Hypothalamus (tissue), 51 donors: ENCODE data around the gene TNPO3.
"Not testable (repeated sequence)": the region's sequence is repeated elsewhere in the genome, so short reads cannot be mapped to it uniquely, and the experiment has no call there.

Experiments used
- DNase-seq, 51 donors: peaks; one replicate each; lab custom pipeline; 2025; lab: John Stamatoyannopoulos, UW

The TNPO3 gene

DNA sequence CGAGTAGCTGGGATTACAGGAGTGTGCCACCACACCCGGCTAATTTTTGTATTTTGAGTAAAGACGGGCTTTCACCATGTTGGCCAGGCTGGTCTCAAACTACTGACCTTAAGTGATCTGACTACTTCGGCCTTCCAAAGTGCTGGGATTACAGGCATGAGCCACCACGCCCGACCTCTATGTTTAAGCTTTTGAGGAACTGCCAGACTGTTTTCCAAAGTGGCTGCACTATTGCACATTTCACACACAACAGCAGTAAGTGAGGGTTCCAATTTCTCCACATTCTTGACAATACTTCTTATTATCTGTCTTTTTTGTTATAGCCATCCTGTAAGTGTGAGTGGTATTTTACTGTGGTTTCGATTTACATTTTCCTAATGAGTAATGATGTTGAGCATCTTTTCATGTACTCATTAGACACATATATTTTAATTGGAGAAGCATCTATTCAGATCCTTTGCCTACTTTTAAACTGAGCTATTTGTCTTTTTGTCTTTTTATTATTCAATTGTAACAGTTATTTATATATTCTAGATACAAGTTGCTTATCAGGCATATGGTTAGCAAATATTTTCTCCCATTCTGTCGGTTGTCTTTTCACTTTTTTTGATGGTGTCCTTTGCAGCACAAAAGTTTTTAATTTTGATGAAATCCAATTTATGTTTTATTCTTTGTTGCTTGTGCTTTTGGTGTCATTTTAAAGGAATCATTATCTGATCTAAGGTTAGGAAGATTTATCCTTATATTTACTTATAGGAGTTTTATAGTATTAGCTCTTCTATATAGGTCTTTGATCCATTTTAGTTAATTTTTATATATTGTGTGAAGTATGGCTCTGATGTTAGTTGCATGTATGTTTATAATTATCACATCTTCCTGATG lies 130.0 kb downstream of the TNPO3 start:
- DNase-seq = no peak

DNA sequence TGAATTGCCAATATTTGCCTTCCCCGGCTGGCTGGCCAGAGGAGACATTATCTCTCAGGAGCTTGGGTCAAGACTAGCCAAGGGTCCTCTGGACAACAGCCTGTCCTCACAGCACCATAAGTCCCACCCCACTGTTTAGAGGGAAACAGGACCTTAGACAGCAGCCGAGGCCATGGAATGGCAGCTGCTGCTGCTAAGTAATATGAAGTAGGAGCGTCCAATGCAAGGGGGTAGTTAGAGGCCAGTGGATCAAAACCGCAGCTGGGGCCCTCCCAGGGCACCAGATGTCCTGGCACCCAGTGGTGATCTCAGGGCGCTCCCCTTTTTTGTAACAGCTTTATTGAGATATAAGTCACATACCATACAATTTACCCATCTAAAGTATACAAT lies 131.5 kb downstream of the TNPO3 start:
- DNase-seq = no peak

DNA sequence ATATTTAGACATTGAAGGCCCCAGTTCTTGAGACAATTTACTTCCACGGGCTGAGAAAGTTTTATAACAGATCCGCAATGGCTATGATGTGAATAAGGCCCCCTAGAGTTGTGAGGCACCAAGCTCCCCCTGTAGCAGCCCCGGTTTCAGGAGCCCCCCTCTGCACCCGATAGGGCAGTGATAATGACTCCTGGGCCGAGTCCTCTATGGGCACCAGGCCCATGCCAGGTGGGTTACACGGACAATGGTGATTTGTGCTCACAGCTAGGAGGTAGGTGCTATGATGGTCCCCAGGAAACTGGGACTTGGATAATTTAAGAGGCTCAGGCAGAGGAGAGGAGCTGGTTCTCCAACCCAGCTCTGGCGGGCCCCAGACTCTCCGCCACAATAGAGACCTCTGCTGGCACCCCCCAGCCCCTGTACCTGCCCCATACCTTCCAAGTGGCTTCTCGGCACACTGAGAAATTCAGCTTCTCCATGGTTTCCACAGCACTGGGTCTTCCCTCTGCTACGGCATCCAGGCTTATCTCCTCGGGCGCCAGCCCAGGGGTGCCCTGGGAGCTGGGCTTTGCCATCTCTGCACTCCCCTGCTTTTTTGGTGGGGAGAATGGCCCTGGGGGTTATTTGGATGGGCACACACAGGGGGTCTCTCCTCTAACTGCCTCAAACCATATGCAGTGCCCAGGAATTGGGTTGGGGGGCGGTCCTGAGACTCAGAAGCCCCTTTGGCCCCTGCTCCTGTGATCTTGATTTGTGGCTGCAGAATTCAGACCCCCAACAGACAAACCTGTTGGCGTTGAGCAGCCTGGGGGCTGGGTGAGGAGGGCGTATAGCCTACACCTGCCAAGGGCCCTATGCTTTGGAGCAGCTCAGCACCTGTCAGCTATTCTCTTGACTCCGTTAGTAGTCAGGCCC lies 132.2 kb downstream of the TNPO3 start:
- no peak for DNase-seq

DNA sequence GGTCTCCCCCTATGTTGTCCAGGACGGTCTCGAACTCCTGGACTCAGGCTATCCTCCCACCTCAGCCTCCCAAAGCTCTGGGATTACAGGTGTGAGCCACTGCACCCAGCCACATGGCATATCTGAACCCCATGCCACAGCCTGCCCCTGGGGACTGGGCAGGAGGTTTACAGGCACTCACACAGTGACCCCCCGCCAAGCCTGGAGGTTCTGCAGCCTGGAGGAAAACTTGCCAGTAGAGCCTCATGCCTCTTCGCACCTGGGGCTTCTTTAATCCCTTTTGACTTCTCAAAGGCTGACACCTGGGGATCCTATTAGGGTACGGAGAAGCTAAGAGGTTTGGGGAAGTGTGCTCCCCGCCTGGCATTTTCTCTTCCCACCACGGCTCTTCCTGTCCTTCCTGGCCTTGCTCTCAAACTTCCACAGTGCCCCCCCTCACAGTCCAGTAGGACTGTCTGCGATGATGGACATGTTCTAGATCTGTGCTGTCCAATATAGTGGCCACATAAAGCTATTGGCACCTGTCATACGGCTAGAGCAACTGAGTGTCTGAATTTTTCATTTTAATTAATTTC lies 133.0 kb downstream of the TNPO3 start:
- DNase-seq = no peak

DNA sequence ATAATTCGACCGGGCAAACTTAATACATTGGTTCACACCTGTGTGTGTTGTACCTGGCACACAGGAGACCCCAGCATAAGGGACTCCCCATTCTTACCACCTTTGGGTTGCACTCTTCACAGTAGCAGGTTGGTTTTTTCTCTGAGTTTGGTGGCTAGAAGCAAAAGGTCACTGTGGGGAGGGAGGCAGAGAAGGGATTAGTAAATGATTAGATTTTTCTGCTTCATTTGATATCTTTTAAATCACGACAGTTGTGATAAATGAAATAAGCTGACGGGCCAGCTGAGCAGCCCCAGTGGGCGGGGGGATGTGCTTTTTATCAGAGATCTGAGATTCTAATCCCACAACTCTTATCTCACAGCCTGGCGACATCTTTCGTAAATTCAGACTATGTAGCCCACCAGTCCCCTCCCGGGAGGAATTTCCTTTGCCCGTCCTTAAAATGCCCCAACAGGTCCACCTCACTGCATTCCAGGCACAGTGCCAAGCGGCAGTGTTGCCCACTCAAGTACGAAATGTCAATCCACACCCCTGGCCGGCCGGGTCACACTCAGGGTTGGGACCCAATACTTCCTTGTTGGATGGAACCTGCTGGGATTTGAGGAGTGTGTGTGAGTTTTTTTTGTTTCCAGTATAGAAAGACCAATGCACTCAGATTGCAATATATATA lies 133.9 kb downstream of the TNPO3 start:
- DNase-seq = no peak

DNA sequence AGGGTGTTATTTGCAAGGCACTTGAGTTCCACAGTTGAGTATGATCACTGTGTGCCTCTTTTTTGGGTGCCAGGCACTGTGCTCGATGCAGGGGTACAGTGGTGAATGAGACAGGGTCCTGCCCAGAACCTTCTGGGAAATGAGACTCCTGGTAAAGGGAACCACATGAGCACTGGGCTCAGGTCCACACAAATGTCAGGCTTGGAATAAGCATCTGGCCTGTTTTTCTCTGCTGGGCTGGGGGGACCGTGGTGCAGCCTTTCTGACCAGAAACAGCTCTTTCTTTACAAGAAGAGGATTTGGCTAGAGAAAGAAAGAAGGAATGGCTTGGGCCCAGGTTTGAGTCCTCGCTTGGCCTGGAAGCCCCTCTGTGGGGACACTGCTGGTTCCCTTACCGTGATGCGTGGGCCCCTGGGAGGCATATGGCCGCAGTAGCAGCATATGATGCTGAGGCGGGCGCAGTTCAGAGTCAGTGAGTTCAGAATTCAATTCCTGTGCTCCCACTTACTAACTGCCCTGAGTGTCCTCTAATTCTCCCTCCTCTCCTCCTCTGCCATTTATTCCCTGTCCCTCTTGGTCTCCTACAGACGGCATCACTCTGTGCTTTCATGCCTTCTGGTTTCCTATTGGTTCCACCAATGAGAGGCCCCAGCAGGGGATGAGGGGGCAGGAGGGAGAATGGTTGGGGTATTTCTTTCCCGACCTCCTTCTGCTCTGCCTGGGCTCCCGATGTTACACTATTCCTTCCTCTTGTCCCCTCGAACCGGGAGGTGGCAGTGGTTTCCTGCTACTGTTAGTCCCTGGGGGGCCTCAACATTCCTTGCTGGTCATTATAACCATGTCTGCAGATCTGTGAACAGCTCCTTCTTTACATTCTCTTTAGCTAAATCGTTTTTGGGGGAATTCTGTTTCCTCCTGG lies 134.8 kb downstream of the TNPO3 start:
- DNase-seq = peak in 13 of 51 donors; percentile 14 to 44 (median 26)

DNA sequence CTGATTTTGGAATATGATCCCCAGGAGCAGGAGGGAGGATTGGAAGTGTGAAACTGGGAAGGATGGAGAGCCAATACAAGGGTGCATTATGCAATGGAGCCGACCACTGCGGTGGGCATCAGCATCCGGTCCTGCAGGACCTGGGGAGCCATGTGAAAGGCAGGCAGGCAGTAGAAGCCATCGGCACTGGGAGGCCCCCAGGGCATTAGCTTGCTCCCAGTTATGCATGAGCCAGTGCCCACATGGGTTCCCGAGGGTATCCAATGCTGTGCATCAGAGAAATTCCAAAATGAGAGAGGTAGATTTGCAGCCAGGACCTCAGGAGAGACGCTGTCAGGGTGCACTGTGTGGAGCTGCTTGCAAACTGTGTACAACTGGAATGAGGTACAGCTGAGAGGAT lies 135.7 kb downstream of the TNPO3 start:
- no peak for DNase-seq

DNA sequence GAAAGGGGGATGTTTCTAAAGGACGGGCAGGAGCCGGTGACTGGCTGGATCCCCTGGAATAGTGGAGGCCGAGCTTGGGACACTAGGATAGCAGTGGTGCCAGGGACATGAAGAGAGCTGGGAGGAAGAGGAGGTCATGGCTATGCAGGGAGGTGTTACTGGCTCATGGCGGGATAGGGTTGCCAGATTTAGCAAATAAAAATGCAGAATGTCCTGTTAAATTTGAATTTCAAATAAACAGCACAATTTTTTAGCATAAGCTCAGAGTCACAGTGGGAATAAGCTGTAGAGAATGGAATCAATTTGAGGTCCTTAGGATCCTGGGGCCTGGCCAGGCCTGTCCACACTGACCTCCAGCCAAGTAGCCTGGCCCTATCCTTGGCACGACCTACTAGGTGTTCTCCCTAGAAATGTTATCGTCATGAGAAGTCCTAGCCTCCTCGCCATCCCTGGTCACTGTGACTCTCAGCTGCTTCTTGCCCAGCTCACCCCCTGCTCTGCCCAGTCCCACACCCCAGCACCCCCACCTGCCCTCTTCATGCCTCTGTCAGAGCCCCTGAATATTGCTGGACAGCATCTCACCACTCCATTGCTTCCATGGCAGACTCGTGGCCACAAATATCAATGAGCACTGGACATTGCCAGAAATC lies 136.8 kb downstream of the TNPO3 start:
- DNase-seq = no peak

DNA sequence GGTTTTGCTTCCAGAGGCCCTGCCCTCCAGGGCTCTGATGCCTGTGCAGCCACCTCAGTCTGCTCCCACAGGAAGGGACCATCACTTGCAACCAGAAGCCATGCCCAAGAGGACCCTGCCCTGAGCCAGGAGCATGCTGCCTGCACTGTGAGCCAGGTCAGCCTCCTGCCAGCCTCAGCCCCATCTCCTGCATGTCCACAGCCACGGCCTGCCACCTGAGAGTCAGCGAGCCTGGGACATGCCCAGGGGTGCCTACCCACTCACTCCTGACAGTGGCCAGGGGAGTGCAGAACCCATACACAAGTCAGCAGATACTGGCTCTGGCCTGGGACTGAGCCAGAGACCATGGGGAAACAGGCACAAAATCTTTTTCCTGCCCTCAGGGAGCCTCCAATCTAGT lies 137.8 kb downstream of the TNPO3 start:
- no peak for DNase-seq

DNA sequence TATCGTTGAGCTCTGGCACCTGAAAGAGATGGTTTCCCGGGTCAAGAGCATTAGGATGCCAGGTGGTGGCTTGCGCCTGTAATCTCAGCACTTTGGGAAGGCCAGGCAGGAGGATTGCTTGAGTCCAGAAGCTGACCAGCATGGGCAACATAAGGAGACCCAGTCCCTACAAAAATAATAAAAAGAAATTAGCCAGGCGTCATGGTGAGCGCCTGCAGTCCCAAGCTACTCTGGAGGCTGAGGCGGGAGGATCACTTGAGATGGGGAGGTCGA lies 138.3 kb downstream of the TNPO3 start:
- no peak for DNase-seq

DNA sequence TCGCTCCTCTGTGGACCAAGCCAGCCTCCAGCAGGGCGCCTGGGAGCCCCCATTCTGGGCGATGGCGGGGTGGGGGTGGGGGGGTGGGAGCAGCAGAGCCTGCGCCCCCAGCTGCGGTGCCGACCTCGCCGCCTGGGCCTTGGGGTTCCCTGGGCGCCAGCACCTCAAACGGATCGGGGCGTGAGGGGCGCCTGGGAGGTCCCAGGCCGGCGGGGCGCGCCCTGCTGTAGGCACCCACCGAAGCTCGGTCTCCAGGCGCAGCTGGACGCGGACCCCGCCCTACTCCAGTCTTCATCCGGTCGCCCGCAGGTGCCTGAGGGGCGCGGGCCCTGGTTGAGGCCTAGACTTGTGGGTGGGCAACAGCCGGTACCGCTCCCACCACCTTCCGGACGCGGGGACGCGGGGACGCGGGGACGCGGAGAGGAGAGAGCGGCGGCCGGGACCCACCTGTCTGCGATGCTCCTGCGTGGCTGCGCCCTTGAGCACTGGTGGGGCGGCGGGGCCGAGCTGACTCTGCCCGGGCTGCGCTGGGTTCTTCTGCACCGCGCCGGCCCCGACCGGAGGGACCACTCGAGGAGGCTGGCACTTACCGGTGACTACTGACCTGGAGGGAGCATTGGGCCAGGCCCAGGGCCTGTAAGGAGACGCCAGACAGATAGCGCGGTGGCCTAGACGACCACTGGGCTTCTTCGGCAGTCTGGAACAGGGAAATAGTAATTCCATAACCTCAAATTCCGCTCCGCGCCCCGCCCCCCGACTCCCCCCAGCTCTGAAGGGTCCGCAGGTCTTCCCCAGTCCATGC lies 138.9 kb downstream of the TNPO3 start:
- no peak for DNase-seq

DNA sequence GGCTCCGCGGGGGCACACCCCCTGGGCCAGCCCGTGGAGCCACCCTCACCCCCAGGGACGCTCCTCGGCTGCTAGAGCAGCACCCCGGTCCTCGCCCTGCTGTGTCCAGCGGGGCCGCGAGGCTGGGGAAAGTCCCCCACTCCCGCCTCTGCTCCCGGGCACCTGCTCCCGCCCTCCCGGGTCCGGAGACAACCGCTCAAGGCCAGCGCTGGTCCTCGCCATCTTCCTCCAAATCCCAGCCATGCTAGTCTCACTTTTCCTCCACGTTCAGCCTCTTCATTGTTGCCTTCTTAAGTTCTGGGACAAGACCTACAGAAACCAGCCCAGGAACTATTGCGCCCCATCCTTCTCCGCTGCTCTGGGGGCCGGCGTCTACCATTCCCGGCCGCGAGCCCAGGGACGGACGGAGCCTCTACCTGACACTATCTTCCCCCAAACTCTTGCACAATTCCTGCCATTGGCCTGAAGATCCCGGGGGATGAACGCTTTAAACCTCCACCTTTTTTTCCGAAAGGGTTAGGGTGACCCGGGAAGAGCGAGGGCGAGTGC lies 139.6 kb downstream of the TNPO3 start:
- no peak for DNase-seq

DNA sequence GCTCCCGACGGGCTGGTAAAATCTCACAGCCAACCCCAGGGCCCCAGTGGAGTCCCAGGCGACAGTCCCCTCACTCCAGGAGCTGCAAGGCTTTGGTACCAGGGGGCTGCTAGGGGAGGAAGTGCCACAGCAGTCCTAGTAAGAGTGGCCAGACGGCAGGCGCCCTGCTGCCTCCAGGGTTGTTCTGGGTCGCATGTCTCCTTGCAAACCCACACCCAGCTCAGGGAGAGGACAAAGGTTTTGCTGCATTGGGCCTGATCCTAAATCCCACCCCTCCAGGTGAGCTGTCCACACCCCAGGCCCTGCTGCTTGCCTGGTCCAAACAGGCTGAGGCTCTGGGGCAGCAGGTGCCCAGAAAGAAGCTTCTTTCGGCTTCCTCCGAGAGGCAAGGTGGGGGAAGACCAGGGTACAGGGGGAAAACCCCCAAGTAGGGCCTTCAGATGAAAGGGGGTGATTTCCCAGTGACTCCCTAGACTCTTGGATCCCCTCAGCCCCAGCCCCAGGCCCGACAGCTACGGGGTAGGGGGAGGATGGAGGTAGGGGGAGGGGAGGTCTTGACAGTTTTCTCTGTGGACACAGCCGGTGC lies 140.3 kb downstream of the TNPO3 start:
- DNase-seq = no peak

DNA sequence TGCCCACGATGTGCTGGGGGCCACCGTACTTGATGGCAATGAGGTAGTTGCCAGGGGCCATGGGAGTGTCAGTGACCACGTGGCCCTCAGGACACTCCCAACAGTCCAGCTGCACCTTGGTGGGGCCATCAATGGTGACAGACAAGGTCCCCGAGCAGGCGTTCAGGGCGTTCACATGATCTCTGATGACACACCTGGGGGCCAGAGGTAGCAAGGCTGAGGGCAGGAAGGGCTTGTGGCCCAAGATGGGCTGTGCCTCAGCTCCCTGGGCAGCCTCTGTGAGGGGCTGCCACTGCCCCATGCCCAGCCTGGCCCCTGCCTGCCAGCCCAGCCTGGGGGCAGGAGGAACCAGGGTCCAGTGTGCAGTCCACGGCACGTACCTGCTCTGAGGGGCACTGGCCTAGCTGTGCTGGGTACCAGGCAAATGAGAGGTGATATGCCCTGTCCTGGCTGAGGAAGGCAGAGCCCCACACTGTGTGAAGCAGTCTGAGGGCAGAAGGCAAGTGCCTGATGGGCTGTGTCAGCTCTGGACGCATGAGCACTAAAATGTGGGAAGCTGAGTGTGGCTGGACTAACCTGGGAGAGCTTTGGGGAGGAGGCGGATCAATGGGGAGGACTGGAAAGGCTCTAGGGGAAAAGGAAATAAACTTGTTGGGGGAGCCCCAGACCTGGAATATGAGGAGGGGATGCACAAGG lies 140.9 kb downstream of the TNPO3 start:
- DNase-seq = no peak

DNA sequence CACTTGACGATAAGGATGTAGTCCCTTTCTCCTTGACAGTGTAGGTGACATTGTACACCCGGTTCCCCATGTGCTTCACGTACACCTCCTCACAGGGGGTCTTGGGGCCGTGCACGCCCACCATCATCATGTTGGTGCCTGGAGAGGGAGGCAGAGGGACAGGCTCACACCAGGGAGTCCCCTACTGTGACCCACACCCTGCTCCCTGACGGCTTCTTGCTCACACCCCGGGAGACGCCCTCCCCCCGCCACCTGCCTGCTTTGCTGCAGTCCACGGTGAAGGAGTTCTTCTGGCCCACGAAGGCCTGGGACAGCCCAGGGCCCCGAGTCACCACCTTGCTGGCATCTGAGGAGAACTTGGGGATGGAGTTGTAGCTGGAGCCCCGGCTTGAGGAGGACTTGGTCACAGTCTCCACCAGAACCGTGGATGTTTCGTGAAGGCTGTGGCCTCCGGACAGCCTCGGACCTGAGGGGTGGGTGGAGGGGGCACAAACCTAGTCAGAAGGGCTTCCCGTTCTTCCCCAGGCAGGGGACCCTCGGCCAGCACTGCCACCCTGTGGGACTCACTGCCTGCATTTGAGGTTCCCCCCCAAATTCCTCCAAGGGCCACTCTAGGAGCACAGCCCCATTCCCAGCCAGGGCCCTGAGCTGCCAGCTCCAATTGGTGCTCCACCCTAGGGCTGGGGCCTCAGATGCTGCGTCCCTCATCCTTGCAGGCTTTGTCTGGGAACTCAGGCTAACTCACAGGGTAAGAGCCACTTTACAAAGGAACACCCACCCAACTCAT lies 142.0 kb downstream of the TNPO3 start:
- not testable (repeated sequence) for DNase-seq

DNA sequence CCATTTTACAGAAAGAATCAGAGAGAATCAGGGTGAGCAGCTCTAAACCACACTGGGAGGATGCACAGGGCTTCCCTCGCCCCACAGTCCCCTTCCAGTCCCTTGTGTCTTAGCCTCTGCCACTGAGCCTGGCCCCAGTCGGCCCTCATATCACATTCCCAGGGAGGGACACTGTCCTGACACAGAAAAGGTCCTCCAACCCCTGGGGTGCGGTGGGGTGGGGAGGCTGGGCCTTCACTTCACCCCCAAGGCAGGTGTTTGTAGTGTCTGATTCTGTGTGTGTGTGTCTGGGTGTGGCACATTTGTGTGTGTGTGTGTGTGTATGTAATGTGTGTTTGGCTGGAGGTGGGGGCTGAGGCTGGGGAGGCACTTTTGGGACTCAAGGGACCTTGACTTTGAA lies 142.6 kb downstream of the TNPO3 start:
- no peak for DNase-seq
